Progenitor cell of endocrine pancreas (in vitro differentiated cells): ENCODE data around the gene ZFPM1. TPM values are rescaled to one million over a fixed set of nuclear protein-coding genes. Genes with fewer than 3 reads are reported as not detected.

Experiments
- DNase-seq: peaks from one replicate; pipeline ENCODE4 v3.0.0; 2021; ENCODE audit warnings: low spot score; ENCODE audit not compliant: unreplicated experiment
- H3K27ac Mint-ChIP-seq: 2 replicates; pipeline ENCODE4 v1.8.0; 2021; ENCODE audit warnings: mild to moderate bottlenecking, moderate library complexity, mixed read lengths
- H3K27me3 Mint-ChIP-seq: 2 replicates; pipeline ENCODE4 v1.8.0; 2021; ENCODE audit warnings: mixed read lengths
- H3K36me3 Mint-ChIP-seq: 2 replicates; pipeline ENCODE4 v1.8.0; 2022; ENCODE audit warnings: mixed read lengths; ENCODE audit not compliant: insufficient read depth
- H3K4me1 Mint-ChIP-seq: 2 replicates; pipeline ENCODE4 v1.8.0; 2021; ENCODE audit warnings: low read depth, mixed read lengths
- H3K4me3 Mint-ChIP-seq: 2 replicates; pipeline ENCODE4 v1.8.0; 2021; ENCODE audit warnings: low read depth, mild to moderate bottlenecking, moderate library complexity, mixed read lengths
- H3K9me3 Mint-ChIP-seq: 2 replicates; pipeline ENCODE4 v1.8.0; 2021; ENCODE audit warnings: low read depth, mixed read lengths
- CTCF ChIP-seq: fragments of 200-600 bp; sonication (generic); IDR thresholded peaks from one replicate; pipeline ENCODE4 v1.5.0; 2021; ENCODE audit warnings: antibody characterized with exemption, mild to moderate bottlenecking; ENCODE audit not compliant: unreplicated experiment
- total RNA-seq: library from RNA; stranded (reverse); gene quantifications from 2 replicates; pipeline ENCODE4 v1.2.1, GENCODE V29; 2021

The ZFPM1 gene
- total RNA-seq, 1 donor from 2014 or later: 90.6 TPM

- no peak overlapping the region for H3K27ac Mint-ChIP-seq
- no peak overlapping the region for H3K4me3 Mint-ChIP-seq
- TF ChIP-seq CTCF: no peak
- H3K9me3 Mint-ChIP-seq: no peaks in the 10 kb centered on the region
- no peak for DNase-seq
- no peaks in the 10 kb centered on the region for H3K36me3 Mint-ChIP-seq
- peaks cover 12% of the 10 kb centered on the region for H3K27me3 Mint-ChIP-seq
- no peaks in the 10 kb centered on the region for H3K4me1 Mint-ChIP-seq
These were observed 33.3 kb upstream of the ZFPM1 start for GRCh38 chr16:88419790-88420189.

GRCh38 chr16:88420496-88420895, 32.6 kb upstream of the ZFPM1 start:
- H3K27me3 Mint-ChIP-seq: peaks cover 12% of the 10 kb centered on the region
- no peak for DNase-seq

GRCh38 chr16:88421301-88421700, 31.8 kb upstream of the ZFPM1 start:
- no peak for TF ChIP-seq CTCF
- Mint-ChIP-seq H3K9me3 (no peaks in the 10 kb centered on the region), H3K27ac (no peak overlapping the region)

More at GRCh38 chr16:88420496-88420895, 32.6 kb upstream of the ZFPM1 start:
- no peaks in the 10 kb centered on the region for H3K36me3 Mint-ChIP-seq
- no peaks in the 10 kb centered on the region for H3K4me1 Mint-ChIP-seq
- TF ChIP-seq CTCF: no peak
- H3K4me3 Mint-ChIP-seq: no peak overlapping the region
- no peaks in the 10 kb centered on the region for H3K9me3 Mint-ChIP-seq
- no peak overlapping the region for H3K27ac Mint-ChIP-seq

GRCh38 chr16:88421871-88422433, 31.1 kb upstream of the ZFPM1 start:
- Mint-ChIP-seq H3K27ac (no peak overlapping the region), H3K36me3 (no peaks in the 10 kb centered on the region), H3K9me3 (no peaks in the 10 kb centered on the region), H3K27me3 (peaks cover 12% of the 10 kb centered on the region), H3K4me3 (no peak overlapping the region), H3K4me1 (no peaks in the 10 kb centered on the region)
- DNase-seq: no peak
- TF ChIP-seq CTCF: no peak

More at GRCh38 chr16:88421301-88421700, 31.8 kb upstream of the ZFPM1 start:
- Mint-ChIP-seq H3K4me3 (no peak overlapping the region), H3K36me3 (no peaks in the 10 kb centered on the region), H3K4me1 (no peaks in the 10 kb centered on the region), H3K27me3 (peaks cover 12% of the 10 kb centered on the region)
- DNase-seq: no peak

GRCh38 chr16:88422733-88423447, 30.2 kb upstream of the ZFPM1 start:
- no peak for DNase-seq
- TF ChIP-seq CTCF: no peak
- H3K27me3 Mint-ChIP-seq: peaks cover 12% of the 10 kb centered on the region
- no peak overlapping the region for H3K4me3 Mint-ChIP-seq
- H3K4me1 Mint-ChIP-seq: no peaks in the 10 kb centered on the region
- H3K9me3 Mint-ChIP-seq: no peaks in the 10 kb centered on the region
- H3K36me3 Mint-ChIP-seq: no peaks in the 10 kb centered on the region
- H3K27ac Mint-ChIP-seq: no peak overlapping the region
